GM23338 (cell line): ENCODE results near the gene EVC. TPM values are rescaled to one million over a fixed set of nuclear protein-coding genes. Genes with fewer than 3 reads are reported as not detected.

Source experiments
- ATAC-seq: fragments of 200-7000 bp; cut with Tn5 transposase; 3 replicates; pipeline ENCODE4 v1.9.1; 2020
- DNase-seq: peaks from one replicate; pipeline ENCODE4 v3.0.0-alpha.2; 2015; ENCODE audit warnings: low spot score
- H2AFZ ChIP-seq: fragments of 200-600 bp; sonication (generic); 2 replicates; pipeline ENCODE4 v1.8.0; 2016; ENCODE audit warnings: antibody characterized with exemption, mild to moderate bottlenecking, moderate library complexity
- H3F3A ChIP-seq: fragments of 200-600 bp; sonication (generic); replicated peaks from 2 replicates; pipeline ENCODE4 v1.8.0; 2017; ENCODE audit warnings: antibody characterized with exemption, mixed run types, low read depth
- H3K27ac ChIP-seq: fragments of 200-600 bp; sonication (generic); 2 replicates; pipeline ENCODE4 v1.6.1; 2016; ENCODE audit warnings: low read depth
- H3K27me3 ChIP-seq: fragments of 200-600 bp; sonication (generic); 2 replicates; pipeline ENCODE4 v1.8.0; 2016; ENCODE audit warnings: mild to moderate bottlenecking, mixed run types, moderate library complexity; ENCODE audit not compliant: insufficient read depth
- H3K36me3 ChIP-seq: fragments of 200-600 bp; sonication (generic); 2 replicates; pipeline ENCODE4 v1.8.0; 2016; ENCODE audit warnings: mild to moderate bottlenecking; ENCODE audit not compliant: insufficient read depth
- H3K4me1 ChIP-seq: fragments of 200-600 bp; sonication (generic); 2 replicates; pipeline ENCODE4 v1.8.0; 2016; ENCODE audit warnings: mild to moderate bottlenecking, moderate library complexity; ENCODE audit not compliant: insufficient read depth
- H3K4me2 ChIP-seq: fragments of 200-600 bp; sonication (generic); 2 replicates; pipeline ENCODE4 v1.7.1; 2017; ENCODE audit warnings: mixed run types
- H3K4me3 ChIP-seq: fragments of 200-600 bp; sonication (generic); 2 replicates; pipeline ENCODE4 v1.6.1; 2016; ENCODE audit warnings: mixed run types
- H3K79me2 ChIP-seq: fragments of 200-600 bp; sonication (generic); replicated peaks from 2 replicates; pipeline ENCODE4 v1.8.0; 2017; ENCODE audit warnings: mild to moderate bottlenecking; ENCODE audit not compliant: insufficient read depth
- H3K9me2 ChIP-seq: fragments of 200-600 bp; sonication (generic); 2 replicates; pipeline ENCODE4 v1.8.0; 2017; ENCODE audit not compliant: insufficient read depth
- H4K20me1 ChIP-seq: fragments of 200-600 bp; sonication (generic); replicated peaks from 2 replicates; pipeline ENCODE4 v1.8.0; 2017; ENCODE audit warnings: mild to moderate bottlenecking; ENCODE audit not compliant: insufficient read depth
- H3K27ac Mint-ChIP-seq: 2 replicates; pipeline ENCODE4 v1.8.0; 2020; ENCODE audit warnings: inconsistent platforms, mild to moderate bottlenecking, moderate library complexity, mixed read lengths
- H3K27me3 Mint-ChIP-seq: 3 replicates; pipeline ENCODE4 v1.8.0; 2022; ENCODE audit warnings: low read depth, mild to moderate bottlenecking, moderate library complexity, mixed read lengths, inconsistent platforms; ENCODE audit not compliant: insufficient read depth, poor library complexity
- H3K36me3 Mint-ChIP-seq: 3 replicates; pipeline ENCODE4 v1.8.0; 2021; ENCODE audit warnings: low read depth, mild to moderate bottlenecking, inconsistent platforms, moderate library complexity, mixed read lengths
- H3K4me1 Mint-ChIP-seq: 3 replicates; pipeline ENCODE4 v1.8.0; 2020; ENCODE audit warnings: mild to moderate bottlenecking, inconsistent platforms, mixed read lengths
- H3K4me3 Mint-ChIP-seq: 3 replicates; pipeline ENCODE4 v1.8.0; 2021; ENCODE audit warnings: moderate library complexity, mild to moderate bottlenecking, inconsistent platforms, mixed read lengths
- H3K9me3 Mint-ChIP-seq: 3 replicates; pipeline ENCODE4 v1.8.0; 2020; ENCODE audit warnings: moderate library complexity, mild to moderate bottlenecking, inconsistent platforms, mixed read lengths
- CREB1 ChIP-seq: fragments of 250-450 bp; sonication (Bioruptor Pico); IDR thresholded peaks from 2 replicates; pipeline ENCODE4 v1.5.0; 2020; ENCODE audit warnings: low read depth, mild to moderate bottlenecking, moderate library complexity
- CTCF ChIP-seq, 2 experiments: fragments of 200-600 bp in 1 of 2; sonication (generic) in 1 of 2; conservative IDR thresholded peaks; 2 replicates each; pipeline versions ENCODE4 v1.5.1 to v1.6.1; 2016 to 2017; ENCODE audit warnings: antibody characterized with exemption in 2 of 2, low read depth in 2 of 2, mild to moderate bottlenecking in 2 of 2, moderate library complexity in 1 of 2
- ETS1 ChIP-seq: IDR thresholded peaks from 2 replicates; pipeline ENCODE4 v1.6.1; 2016; ENCODE audit warnings: antibody characterized with exemption
- EZH2 ChIP-seq: fragments of 200-600 bp; sonication (generic); IDR thresholded peaks from one replicate; pipeline ENCODE4 v1.8.0; 2017; ENCODE audit warnings: antibody characterized with exemption, mild to moderate bottlenecking, low read depth; ENCODE audit not compliant: unreplicated experiment
- NANOG ChIP-seq: IDR thresholded peaks from 2 replicates; pipeline ENCODE4 v1.6.1; 2016; ENCODE audit warnings: antibody characterized with exemption, borderline replicate concordance
- POLR2AphosphoS5 ChIP-seq: IDR thresholded peaks from 2 replicates; pipeline ENCODE4 v1.6.1; 2016; ENCODE audit warnings: antibody characterized with exemption, low read depth
- REST ChIP-seq: IDR thresholded peaks from one replicate; pipeline ENCODE4 v1.6.1; 2018; ENCODE audit warnings: antibody characterized with exemption; ENCODE audit not compliant: unreplicated experiment
- STAT1 ChIP-seq: IDR thresholded peaks from one replicate; pipeline ENCODE4 v1.6.1; 2016; ENCODE audit warnings: antibody characterized with exemption; ENCODE audit not compliant: unreplicated experiment
- ZNF114 ChIP-seq: fragments of 250-450 bp; sonication (Bioruptor Pico); IDR thresholded peaks from 2 replicates; pipeline ENCODE4 v1.5.0; 2020; ENCODE audit warnings: mild to moderate bottlenecking, moderate library complexity
- ZNF331 ChIP-seq: fragments of 250-450 bp; sonication (Bioruptor Pico); IDR thresholded peaks from 2 replicates; pipeline ENCODE4 v1.5.0; 2020; ENCODE audit warnings: low read depth, mild to moderate bottlenecking, moderate library complexity
- polyA plus RNA-seq: library from polyadenylated mRNA; unstranded; fragments of >200 nt; fragmentation: Nextera tagmentation; extraction: Ambion mirVana; gene quantifications from 2 replicates; pipeline ENCODE4 v1.2.1, GENCODE V29; 2016
- total RNA-seq: library from RNA; depleted of rRNA; stranded (reverse); fragments of >200 nt; shearing (Covaris generic); gene quantifications from 2 replicates; pipeline ENCODE4 v1.2.3, GENCODE V29; 2014

EVC gene
- total and polyA plus RNA-seq, 2 experiments from 2014 or later = 1.7 to 12.8 TPM

DNA sequence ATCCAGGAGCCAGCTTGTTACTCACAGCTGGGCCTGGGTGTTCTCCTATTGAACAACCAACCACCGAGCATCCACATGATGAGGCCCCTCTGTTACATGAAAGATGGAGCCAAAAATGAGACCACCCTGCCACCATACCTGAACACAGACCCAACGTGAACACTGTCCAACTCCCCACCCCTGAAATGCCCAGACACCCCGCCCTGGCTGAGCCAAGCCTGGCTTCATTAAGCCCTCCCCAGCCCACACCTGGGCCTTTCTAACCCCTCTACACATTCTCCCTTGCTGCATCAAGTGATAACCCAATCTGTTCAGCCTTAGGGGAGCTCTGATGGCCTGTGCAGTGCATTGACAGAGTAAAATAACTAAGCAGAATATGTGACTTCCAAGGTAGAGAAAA lies 80.7 kb downstream of the EVC start (continued):
- TF ChIP-seq CTCF (conservative IDR thresholded peaks at IDR 0.05; ENCODE audit: low read depth in 2 of 2) (no peak), CREB1 (CRISPR knock-in tag) (no peak)

GRCh38 chr4:5793514-5793913 lies 82.5 kb downstream of the EVC start:
- Histone ChIP-seq H3K9me2 (no peaks in the 10 kb centered on the region), H3K4me3 (no peak overlapping the region), H2AFZ (no peak overlapping the region), H3K4me1 (no peaks in the 10 kb centered on the region), H4K20me1 (no peaks in the 10 kb centered on the region; the same call in 1 of the 2 replicates), H3K36me3 (no peaks in the 10 kb centered on the region), H3K4me2 (no peak overlapping the region), H3K27me3 (no peaks in the 10 kb centered on the region), H3K27ac (no peak overlapping the region), H3K79me2 (no peaks in the 10 kb centered on the region), H3F3A (no peaks in the 10 kb centered on the region)
- H3K27me3 Mint-ChIP-seq = peaks cover 3% of the 10 kb centered on the region
- ATAC-seq (no peak), DNase-seq (no peak)
- H3K9me3 Mint-ChIP-seq = no peaks in the 10 kb centered on the region
- no peak overlapping the region for H3K27ac Mint-ChIP-seq
- TF ChIP-seq REST (peak; percentile 56), EZH2 (no peak), CTCF (conservative IDR thresholded peaks at IDR 0.05; ENCODE audit: low read depth in 2 of 2) (no peak)
- no peak overlapping the region for H3K4me3 Mint-ChIP-seq
- peaks cover 17% of the 10 kb centered on the region for H3K36me3 Mint-ChIP-seq
- H3K4me1 Mint-ChIP-seq = no peaks in the 10 kb centered on the region

DNA sequence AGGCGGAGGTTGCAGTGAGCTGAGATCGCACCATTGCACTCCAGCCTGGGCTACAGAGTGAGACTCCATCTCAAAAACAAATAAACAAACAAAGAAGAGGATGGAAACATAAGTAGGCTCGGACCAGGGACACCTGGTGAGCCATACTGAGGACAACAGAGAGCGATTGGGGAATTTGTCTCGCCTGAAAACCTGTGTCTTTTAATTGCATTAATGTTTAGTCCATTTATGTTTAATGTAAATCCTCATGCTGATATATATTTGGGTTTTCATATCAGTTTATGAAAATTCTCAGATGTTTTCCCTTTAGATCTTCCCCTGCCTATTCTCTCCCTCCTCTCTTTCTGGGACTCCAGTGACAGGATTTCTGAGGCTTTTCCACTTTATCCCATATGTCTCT lies 84.6 kb downstream of the EVC start:
- no peaks in the 10 kb centered on the region for H3K27me3 ChIP-seq
- no peak overlapping the region for H3K4me3 Mint-ChIP-seq
- DNase-seq (no peak), ATAC-seq (no peak)
- H3K36me3 Mint-ChIP-seq = peaks cover 15% of the 10 kb centered on the region
- H4K20me1 ChIP-seq = no peaks in the 10 kb centered on the region; the same call in 1 of the 2 replicates
- H3K79me2 ChIP-seq = no peaks in the 10 kb centered on the region
- H3F3A ChIP-seq = no peaks in the 10 kb centered on the region
- H3K4me1 Mint-ChIP-seq = no peaks in the 10 kb centered on the region
- no peak overlapping the region for H3K27ac ChIP-seq
- H2AFZ ChIP-seq = no peak overlapping the region
- no peaks in the 10 kb centered on the region for H3K9me2 ChIP-seq
- no peak overlapping the region for H3K4me3 ChIP-seq
- H3K9me3 Mint-ChIP-seq = no peaks in the 10 kb centered on the region
- H3K36me3 ChIP-seq = no peaks in the 10 kb centered on the region
- H3K27me3 Mint-ChIP-seq = peaks cover 6% of the 10 kb centered on the region
- H3K27ac Mint-ChIP-seq = no peak overlapping the region
- no peaks in the 10 kb centered on the region for H3K4me1 ChIP-seq
- no peak overlapping the region for H3K4me2 ChIP-seq
- TF ChIP-seq REST (no peak), STAT1 (no peak), ZNF331 (CRISPR knock-in tag) (no peak), NANOG (no peak), ETS1 (no peak), ZNF114 (no peak), POLR2AphosphoS5 (no peak)
